ENCODE results near the gene PARD6G. TPM values are rescaled to one million over a fixed set of nuclear protein-coding genes. Genes with fewer than 3 reads are reported as not detected.

PARD6G gene
- polyA plus RNA-seq, 1 of the 3 experiments (the other 2 are of a cell fraction): 4.3 TPM

DNA sequence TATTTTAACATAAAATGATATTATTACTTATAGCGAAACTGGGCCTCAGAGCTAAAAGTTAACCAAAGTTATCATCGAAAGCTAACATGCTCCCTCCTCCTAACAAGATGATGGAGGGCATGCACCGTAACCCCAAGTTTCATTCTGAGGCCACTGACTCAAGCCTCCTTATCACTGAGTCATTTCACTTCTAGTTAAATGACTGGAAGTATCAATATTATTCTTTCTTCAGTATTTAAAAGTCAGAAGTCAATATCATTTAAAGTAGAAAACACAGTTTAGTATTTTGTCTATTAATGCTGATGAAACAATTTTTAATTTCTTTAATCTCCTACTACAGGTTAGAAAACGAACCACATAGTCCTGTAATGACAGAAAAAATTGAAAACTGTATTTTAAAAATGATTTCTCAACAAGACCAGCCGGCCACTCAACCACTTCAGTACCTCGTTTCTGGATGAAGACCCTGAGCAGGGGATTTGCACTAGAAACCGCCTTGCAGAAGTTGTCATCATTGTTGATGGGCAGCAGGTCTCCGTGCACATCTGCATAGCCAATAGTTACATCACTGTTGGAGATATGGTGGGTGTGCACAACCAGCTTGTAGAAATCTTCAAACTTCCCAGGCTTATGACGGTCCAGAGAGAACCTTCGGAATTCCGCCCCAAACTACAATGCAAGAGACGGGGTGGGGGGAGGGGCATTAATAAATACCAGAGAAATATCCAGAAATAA, 44.9 kb downstream of the PARD6G start:
- H3K9me2 ChIP-seq: no peaks in the 10 kb centered on the region
- peaks cover 0 to 8% of the 10 kb centered on the region in 2 experiments; a peak in 1 of 4 replicates for H3K4me1 ChIP-seq (ENCODE audit: control insufficient read depth in 1 of 2, insufficient read depth in 2 of 2, low read depth in 1 of 2, low read length in 1 of 2)
- H3K4me3 ChIP-seq (ENCODE audit: low read depth in 2 of 2, low read length in 1 of 2): no peak overlapping the region
- 83% methylated on average over 12 of the region's 12 CpGs for WGBS (ENCODE audit: low lambda C conversion rate)
- no peaks in the 10 kb centered on the region for H3K27me3 ChIP-seq (ENCODE audit: insufficient read depth)
- H4K20me1 ChIP-seq (ENCODE audit: insufficient read depth): no peaks in the 10 kb centered on the region
- no peak overlapping the region for H3K4me2 ChIP-seq
- TF ChIP-seq, protein P1, sequence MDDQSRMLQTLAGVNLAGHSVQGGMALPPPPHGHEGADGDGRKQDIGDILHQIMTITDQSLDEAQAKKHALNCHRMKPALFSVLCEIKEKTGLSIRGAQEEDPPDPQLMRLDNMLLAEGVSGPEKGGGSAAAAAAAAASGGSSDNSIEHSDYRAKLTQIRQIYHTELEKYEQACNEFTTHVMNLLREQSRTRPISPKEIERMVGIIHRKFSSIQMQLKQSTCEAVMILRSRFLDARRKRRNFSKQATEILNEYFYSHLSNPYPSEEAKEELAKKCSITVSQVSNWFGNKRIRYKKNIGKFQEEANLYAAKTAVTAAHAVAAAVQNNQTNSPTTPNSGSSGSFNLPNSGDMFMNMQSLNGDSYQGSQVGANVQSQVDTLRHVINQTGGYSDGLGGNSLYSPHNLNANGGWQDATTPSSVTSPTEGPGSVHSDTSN (IDR thresholded peaks at IDR 0.05): no peak
- no peak for TF ChIP-seq SMC3 (IDR thresholded peaks at IDR 0.05; ENCODE audit: low read depth, low read length)
- TF ChIP-seq, protein P2, sequence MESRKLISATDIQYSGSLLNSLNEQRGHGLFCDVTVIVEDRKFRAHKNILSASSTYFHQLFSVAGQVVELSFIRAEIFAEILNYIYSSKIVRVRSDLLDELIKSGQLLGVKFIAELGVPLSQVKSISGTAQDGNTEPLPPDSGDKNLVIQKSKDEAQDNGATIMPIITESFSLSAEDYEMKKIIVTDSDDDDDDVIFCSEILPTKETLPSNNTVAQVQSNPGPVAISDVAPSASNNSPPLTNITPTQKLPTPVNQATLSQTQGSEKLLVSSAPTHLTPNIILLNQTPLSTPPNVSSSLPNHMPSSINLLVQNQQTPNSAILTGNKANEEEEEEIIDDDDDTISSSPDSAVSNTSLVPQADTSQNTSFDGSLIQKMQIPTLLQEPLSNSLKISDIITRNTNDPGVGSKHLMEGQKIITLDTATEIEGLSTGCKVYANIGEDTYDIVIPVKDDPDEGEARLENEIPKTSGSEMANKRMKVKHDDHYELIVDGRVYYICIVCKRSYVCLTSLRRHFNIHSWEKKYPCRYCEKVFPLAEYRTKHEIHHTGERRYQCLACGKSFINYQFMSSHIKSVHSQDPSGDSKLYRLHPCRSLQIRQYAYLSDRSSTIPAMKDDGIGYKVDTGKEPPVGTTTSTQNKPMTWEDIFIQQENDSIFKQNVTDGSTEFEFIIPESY (IDR thresholded peaks at IDR 0.05; ENCODE audit: borderline replicate concordance, low read depth): no peak
- TF ChIP-seq TEAD4 (IDR thresholded peaks at IDR 0.05; ENCODE audit: borderline replicate concordance, insufficient read depth): no peak
- no peak for TF ChIP-seq POLR2AphosphoS5 (IDR thresholded peaks at IDR 0.05; ENCODE audit: low read depth, low read length)
- TF ChIP-seq, protein P3, sequence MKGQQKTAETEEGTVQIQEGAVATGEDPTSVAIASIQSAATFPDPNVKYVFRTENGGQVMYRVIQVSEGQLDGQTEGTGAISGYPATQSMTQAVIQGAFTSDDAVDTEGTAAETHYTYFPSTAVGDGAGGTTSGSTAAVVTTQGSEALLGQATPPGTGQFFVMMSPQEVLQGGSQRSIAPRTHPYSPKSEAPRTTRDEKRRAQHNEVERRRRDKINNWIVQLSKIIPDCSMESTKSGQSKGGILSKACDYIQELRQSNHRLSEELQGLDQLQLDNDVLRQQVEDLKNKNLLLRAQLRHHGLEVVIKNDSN (IDR thresholded peaks at IDR 0.05; ENCODE audit: borderline replicate concordance, low read depth): no peak
- no peak for TF ChIP-seq MEF2A (IDR thresholded peaks at IDR 0.05; ENCODE audit: borderline replicate concordance, low read depth)
- no peak for TF ChIP-seq FOSL2 (IDR thresholded peaks at IDR 0.05; ENCODE audit: borderline replicate concordance, low read depth)
- TF ChIP-seq GABPA (IDR thresholded peaks at IDR 0.05; ENCODE audit: low read depth): no peak
- TF ChIP-seq RFX5 (IDR thresholded peaks at IDR 0.05; ENCODE audit: low read length): no peak
- TF ChIP-seq, protein P4, sequence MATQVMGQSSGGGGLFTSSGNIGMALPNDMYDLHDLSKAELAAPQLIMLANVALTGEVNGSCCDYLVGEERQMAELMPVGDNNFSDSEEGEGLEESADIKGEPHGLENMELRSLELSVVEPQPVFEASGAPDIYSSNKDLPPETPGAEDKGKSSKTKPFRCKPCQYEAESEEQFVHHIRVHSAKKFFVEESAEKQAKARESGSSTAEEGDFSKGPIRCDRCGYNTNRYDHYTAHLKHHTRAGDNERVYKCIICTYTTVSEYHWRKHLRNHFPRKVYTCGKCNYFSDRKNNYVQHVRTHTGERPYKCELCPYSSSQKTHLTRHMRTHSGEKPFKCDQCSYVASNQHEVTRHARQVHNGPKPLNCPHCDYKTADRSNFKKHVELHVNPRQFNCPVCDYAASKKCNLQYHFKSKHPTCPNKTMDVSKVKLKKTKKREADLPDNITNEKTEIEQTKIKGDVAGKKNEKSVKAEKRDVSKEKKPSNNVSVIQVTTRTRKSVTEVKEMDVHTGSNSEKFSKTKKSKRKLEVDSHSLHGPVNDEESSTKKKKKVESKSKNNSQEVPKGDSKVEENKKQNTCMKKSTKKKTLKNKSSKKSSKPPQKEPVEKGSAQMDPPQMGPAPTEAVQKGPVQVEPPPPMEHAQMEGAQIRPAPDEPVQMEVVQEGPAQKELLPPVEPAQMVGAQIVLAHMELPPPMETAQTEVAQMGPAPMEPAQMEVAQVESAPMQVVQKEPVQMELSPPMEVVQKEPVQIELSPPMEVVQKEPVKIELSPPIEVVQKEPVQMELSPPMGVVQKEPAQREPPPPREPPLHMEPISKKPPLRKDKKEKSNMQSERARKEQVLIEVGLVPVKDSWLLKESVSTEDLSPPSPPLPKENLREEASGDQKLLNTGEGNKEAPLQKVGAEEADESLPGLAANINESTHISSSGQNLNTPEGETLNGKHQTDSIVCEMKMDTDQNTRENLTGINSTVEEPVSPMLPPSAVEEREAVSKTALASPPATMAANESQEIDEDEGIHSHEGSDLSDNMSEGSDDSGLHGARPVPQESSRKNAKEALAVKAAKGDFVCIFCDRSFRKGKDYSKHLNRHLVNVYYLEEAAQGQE (IDR thresholded peaks at IDR 0.05; ENCODE audit: low read depth, low read length): no peak
- TF ChIP-seq EP300 (IDR thresholded peaks at IDR 0.05; ENCODE audit: borderline replicate concordance in 1 of 2, low read depth in 1 of 2, low read length in 1 of 2): no peak
- no peak for TF ChIP-seq TCF12 (IDR thresholded peaks at IDR 0.05)
- no peak for TF ChIP-seq GATA2 (CRISPR knock-in tag; IDR thresholded peaks at IDR 0.05)
- no peak for TF ChIP-seq EZH2phosphoT487 (IDR thresholded peaks at IDR 0.05; ENCODE audit: borderline replicate concordance, low read depth)
- TF ChIP-seq, protein P5, sequence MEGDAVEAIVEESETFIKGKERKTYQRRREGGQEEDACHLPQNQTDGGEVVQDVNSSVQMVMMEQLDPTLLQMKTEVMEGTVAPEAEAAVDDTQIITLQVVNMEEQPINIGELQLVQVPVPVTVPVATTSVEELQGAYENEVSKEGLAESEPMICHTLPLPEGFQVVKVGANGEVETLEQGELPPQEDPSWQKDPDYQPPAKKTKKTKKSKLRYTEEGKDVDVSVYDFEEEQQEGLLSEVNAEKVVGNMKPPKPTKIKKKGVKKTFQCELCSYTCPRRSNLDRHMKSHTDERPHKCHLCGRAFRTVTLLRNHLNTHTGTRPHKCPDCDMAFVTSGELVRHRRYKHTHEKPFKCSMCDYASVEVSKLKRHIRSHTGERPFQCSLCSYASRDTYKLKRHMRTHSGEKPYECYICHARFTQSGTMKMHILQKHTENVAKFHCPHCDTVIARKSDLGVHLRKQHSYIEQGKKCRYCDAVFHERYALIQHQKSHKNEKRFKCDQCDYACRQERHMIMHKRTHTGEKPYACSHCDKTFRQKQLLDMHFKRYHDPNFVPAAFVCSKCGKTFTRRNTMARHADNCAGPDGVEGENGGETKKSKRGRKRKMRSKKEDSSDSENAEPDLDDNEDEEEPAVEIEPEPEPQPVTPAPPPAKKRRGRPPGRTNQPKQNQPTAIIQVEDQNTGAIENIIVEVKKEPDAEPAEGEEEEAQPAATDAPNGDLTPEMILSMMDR (IDR thresholded peaks at IDR 0.05): no peak
- TF ChIP-seq JUND (IDR thresholded peaks at IDR 0.05): no peak
- TF ChIP-seq SIN3A (IDR thresholded peaks at IDR 0.05; ENCODE audit: borderline replicate concordance, low read depth, low read length): no peak
- H3K79me2 ChIP-seq (ENCODE audit: insufficient read depth): no peaks in the 10 kb centered on the region
- DNase-seq: no peak
- H3K27ac ChIP-seq (ENCODE audit: low read depth in 2 of 2, low read length in 1 of 2): no peak overlapping the region
- H3K36me3 ChIP-seq (replicated peaks in 1 of 2; ENCODE audit: control insufficient read depth in 1 of 2, insufficient read depth in 2 of 2, low read length in 1 of 2): no peaks in the 10 kb centered on the region
- ChIA-PET CTCF (interaction anchor here (1.1 to 3.6 kb wide), 4 partner anchors 10 to 55 kb away, joined by 3 to 15 read pairs (median 7); partner anchors contain the start of gene PARD6G), POLR2A (no interaction called here)
- no peak overlapping the region for H3K9ac ChIP-seq
- H3K9me3 ChIP-seq: no peaks in the 10 kb centered on the region
- H3F3A ChIP-seq (replicated peaks; ENCODE audit: insufficient read depth): no peaks in the 10 kb centered on the region
- H2AFZ ChIP-seq (ENCODE audit: low read depth): no peak overlapping the region

Data from SK-N-SH (cell line).